Spleen (tissue), 11 donors: Measurements from ENCODE around the gene CUX1. TPM values are rescaled to one million over a fixed set of nuclear protein-coding genes. Genes with fewer than 3 reads are reported as not detected.
"Not testable (repeated sequence)": the region's sequence is repeated elsewhere in the genome, so short reads cannot be mapped to it uniquely, and the experiment has no call there.

ENCODE experiments used
- DNase-seq: peaks from one replicate; pipeline ENCODE4 v3.0.0-alpha.2; 2020
- H3K27ac ChIP-seq, 8 donors: fragments of 200-600 bp; sonication (generic) in 7 of 8; 1 replicate in 4 of 8; 2 replicates in 4 of 8; pipeline versions ENCODE4 v1.5.0 to v1.8.0; 2016 to 2021; ENCODE audit warnings: inconsistent platforms in 4 of 8, mild to moderate bottlenecking in 4 of 8, moderate library complexity in 1 of 8
- H3K27me3 ChIP-seq, 7 donors: fragments of 200-600 bp; sonication (generic) in 6 of 7; replicated peaks in 1 of 7; 1 replicate in 4 of 7; 2 replicates in 3 of 7; pipeline versions ENCODE4 v1.5.0 to v1.8.0; 2016 to 2021; ENCODE audit warnings: inconsistent platforms in 3 of 7, mild to moderate bottlenecking in 1 of 7
- H3K36me3 ChIP-seq, 6 donors: fragments of 200-600 bp; sonication (generic) in 5 of 6; 1 replicate in 4 of 6; 2 replicates in 2 of 6; pipeline versions ENCODE4 v1.5.0 to v1.8.0; 2016 to 2021; ENCODE audit warnings: inconsistent platforms in 2 of 6
- H3K4me1 ChIP-seq, 6 donors: fragments of 200-600 bp; sonication (generic) in 5 of 6; 1 replicate in 3 of 6; 2 replicates in 3 of 6; pipeline versions ENCODE4 v1.5.0 to v1.8.0; 2016 to 2021; ENCODE audit warnings: inconsistent platforms in 3 of 6
- H3K4me3 ChIP-seq, 8 donors: fragments of 200-600 bp; sonication (generic) in 7 of 8; 1 replicate in 4 of 8; 2 replicates in 4 of 8; pipeline versions ENCODE4 v1.5.0 to v1.8.0; 2016 to 2021; ENCODE audit warnings: inconsistent platforms in 4 of 8, mild to moderate bottlenecking in 4 of 8, moderate library complexity in 2 of 8
- H3K9me3 ChIP-seq, 8 donors: fragments of 200-600 bp; sonication (generic) in 7 of 8; 1 replicate in 4 of 8; 2 replicates in 4 of 8; pipeline versions ENCODE4 v1.5.0 to v1.8.0; 2016 to 2021; ENCODE audit warnings: inconsistent platforms in 4 of 8
- POLR2A ChIP-seq, 3 donors: fragments of 450-650 bp; IDR thresholded peaks; one replicate each; pipeline ENCODE4 v1.5.1; 2017; ENCODE audit warnings: antibody characterized with exemption in 3 of 3, mild to moderate bottlenecking in 1 of 3
- POLR2AphosphoS5 ChIP-seq, 3 donors: sonication (generic); formaldehyde crosslinking; IDR thresholded peaks; one replicate each; pipeline ENCODE4 v1.5.1; 2017; ENCODE audit warnings: antibody characterized with exemption in 3 of 3
- WGBS, 5 donors: extraction: QIAGEN DNeasy Blood & Tissue Kit in 3 of 5; methylation state at CpG; one replicate each; pipeline versions ENCODE4 v1.1.5 to v1.1.7; 2013 to 2018; 5-methylcytosine and 5-hydroxymethylcytosine counted together
- intact Hi-C: fragments of 100-400 bp; cut with DNase I; formaldehyde crosslinking; loops from one replicate; pipeline ENCODE4 v1.15.0; 2023; ENCODE audit warnings: low total_unique reads
- polyA plus RNA-seq, 3 donors: library from polyadenylated mRNA; stranded (reverse); fragments of 200-250 nt; gene quantifications; one replicate each; pipeline ENCODE4 v1.2.1, GENCODE V29; 2013
- total RNA-seq, 7 donors: library from RNA; depleted of rRNA in 3 of 7; stranded (reverse); fragments of >200 nt in 3 of 7; fragmentation: NEBNext Ultra II Directional in 4 of 7; extraction: Animal tissue kit (Norgen Biotek cat#: 25700) in 4 of 7; gene quantifications; one replicate each; pipeline versions ENCODE4 v1.1.0 to v1.2.1, GENCODE V29; 2016 to 2021
- TF ChIP-seq, protein P1 (sequence below), 11 experiments: fragments of 200-600 bp in 7 of 11; fragments of 450-650 bp in 4 of 11; sonication (generic) in 4 of 11; IDR thresholded peaks in 8 of 11; conservative IDR thresholded peaks in 3 of 11; 1 replicate in 7 of 11; 2 replicates in 4 of 11; pipeline versions ENCODE4 v1.4.0 to v1.8.0; 2016 to 2021; ENCODE audit warnings: antibody characterized with exemption in 11 of 11, inconsistent platforms in 4 of 11, mild to moderate bottlenecking in 1 of 11
- donor health status: healthy with polysubstance abuse.
- donor health status: DM: no; HTN: no; CAD: no; lungs with moderate emphysema.
- donor health status: DM: no; HTN: no; CAD: no.
- donor health status: Bipolar disorder and iron deficiency.
- donor health status: healthy.
- donor health status: DM: no; HTN: no; CAD: no.
- donor health status: DM: yes; HTN: yes; CAD: no.

CUX1 gene
- total and polyA plus RNA-seq, 10 donors, result 9.1 to 95.8 (median 61.9) TPM

DNA sequence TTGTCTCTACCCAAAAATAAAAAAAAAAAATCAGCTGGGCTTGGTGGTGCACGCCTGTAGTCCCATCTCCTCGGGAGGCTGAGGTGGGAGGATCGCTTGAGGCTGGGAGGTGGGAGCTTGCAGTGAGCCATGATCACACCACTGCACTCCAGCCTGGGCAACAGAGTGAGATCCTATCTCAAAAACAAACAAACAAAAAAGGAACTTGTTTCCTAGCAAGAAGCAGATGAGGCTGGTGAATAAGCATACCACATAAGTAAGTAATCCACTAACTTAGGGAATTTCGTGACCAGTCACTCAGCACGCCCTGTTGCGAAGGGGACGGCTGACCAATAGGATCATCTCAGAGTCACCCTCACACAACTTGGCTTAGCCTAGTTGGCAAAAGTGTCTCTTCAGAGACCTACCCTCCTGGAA lies 64.6 kb downstream of the CUX1 start:
- TF ChIP-seq, protein P1, sequence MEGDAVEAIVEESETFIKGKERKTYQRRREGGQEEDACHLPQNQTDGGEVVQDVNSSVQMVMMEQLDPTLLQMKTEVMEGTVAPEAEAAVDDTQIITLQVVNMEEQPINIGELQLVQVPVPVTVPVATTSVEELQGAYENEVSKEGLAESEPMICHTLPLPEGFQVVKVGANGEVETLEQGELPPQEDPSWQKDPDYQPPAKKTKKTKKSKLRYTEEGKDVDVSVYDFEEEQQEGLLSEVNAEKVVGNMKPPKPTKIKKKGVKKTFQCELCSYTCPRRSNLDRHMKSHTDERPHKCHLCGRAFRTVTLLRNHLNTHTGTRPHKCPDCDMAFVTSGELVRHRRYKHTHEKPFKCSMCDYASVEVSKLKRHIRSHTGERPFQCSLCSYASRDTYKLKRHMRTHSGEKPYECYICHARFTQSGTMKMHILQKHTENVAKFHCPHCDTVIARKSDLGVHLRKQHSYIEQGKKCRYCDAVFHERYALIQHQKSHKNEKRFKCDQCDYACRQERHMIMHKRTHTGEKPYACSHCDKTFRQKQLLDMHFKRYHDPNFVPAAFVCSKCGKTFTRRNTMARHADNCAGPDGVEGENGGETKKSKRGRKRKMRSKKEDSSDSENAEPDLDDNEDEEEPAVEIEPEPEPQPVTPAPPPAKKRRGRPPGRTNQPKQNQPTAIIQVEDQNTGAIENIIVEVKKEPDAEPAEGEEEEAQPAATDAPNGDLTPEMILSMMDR (IDR thresholded peaks at IDR 0.05 in 8 of 11, conservative IDR thresholded peaks at IDR 0.05 in 3 of 11), result no peak
- TF ChIP-seq POLR2AphosphoS5 (IDR thresholded peaks at IDR 0.05) (no peak), POLR2A (IDR thresholded peaks at IDR 0.05) (no peak)
- no peak overlapping the region for H3K4me3 ChIP-seq
- H3K9me3 ChIP-seq, result no peaks in the 10 kb centered on the region
- H3K36me3 ChIP-seq, result no peaks in the 10 kb centered on the region
- intact Hi-C loops, result no loop called here
- peaks cover 22 to 81% (median 57%) of the 10 kb centered on the region in 6 donors for H3K4me1 ChIP-seq
- H3K27me3 ChIP-seq, result no peaks in the 10 kb centered on the region
- peak overlapping the region in 5 of 8 donors; percentile 12 to 79 (median 67) for H3K27ac ChIP-seq
- WGBS, 5 donors, result 84 to 94% (median 92%) methylated on average over 7 of the region's 7 CpGs
- DNase-seq, result no peak

DNA sequence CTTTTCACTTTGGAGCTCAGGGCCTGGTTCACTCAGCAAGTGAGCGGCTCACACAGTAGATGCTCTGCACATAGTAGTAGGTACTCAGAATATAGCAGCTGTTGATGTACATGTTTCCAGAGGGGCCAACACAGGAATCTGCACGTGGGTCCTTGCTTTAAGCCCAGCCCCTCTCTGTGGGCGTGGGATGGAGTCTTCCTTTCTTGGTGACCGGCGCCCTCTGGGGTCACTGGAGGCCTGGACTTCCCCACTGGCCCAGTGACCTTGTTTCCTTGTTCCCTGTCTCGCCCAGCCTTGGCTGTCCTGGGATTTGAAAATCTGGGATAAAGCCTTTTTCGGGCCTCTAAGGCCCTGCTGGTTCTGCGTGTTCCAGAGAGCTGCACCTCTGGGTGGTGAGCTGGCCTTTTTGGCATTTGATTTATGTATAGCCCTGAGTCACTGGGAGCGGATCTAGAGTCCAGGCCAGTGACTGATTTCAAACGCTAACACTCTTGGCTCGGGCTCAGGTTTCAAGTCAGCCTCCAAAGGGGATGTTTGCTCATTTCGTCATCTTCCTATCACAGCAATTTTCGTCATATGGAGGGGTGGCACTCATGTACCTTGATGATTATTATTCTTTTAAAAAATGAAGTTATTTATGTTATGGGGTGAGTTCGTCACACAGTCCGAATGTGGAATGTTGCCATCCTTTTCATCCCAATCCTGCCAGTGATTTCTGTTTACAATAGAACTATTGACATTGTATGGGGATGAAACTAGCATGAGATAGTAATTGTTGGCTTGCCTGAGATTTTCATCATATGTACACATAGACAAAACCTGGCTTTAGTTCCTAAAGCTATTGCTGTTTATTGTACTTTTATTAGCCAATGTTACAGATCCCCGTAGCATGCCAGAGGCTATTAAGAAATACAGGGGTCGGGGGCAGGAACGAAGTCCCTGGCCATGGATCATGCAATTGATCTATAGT lies 65.5 kb downstream of the CUX1 start:
- H3K9me3 ChIP-seq, result no peaks in the 10 kb centered on the region
- DNase-seq, result no peak
- TF ChIP-seq POLR2AphosphoS5 (IDR thresholded peaks at IDR 0.05), result peak; percentile 28 to 52 (median 51)
- no peak for TF ChIP-seq POLR2A (IDR thresholded peaks at IDR 0.05)
- H3K36me3 ChIP-seq, result no peaks in the 10 kb centered on the region
- peaks cover 22 to 84% (median 59%) of the 10 kb centered on the region in 6 donors for H3K4me1 ChIP-seq
- peak overlapping the region in 7 of 8 donors; percentile 12 to 79 (median 42) for H3K27ac ChIP-seq
- WGBS, 5 donors, result 46 to 61% (median 56%) methylated on average over 17 to 18 of the region's 18 CpGs
- no peak overlapping the region for H3K4me3 ChIP-seq
- no peaks in the 10 kb centered on the region for H3K27me3 ChIP-seq
- intact Hi-C loops, result no loop called here

DNA sequence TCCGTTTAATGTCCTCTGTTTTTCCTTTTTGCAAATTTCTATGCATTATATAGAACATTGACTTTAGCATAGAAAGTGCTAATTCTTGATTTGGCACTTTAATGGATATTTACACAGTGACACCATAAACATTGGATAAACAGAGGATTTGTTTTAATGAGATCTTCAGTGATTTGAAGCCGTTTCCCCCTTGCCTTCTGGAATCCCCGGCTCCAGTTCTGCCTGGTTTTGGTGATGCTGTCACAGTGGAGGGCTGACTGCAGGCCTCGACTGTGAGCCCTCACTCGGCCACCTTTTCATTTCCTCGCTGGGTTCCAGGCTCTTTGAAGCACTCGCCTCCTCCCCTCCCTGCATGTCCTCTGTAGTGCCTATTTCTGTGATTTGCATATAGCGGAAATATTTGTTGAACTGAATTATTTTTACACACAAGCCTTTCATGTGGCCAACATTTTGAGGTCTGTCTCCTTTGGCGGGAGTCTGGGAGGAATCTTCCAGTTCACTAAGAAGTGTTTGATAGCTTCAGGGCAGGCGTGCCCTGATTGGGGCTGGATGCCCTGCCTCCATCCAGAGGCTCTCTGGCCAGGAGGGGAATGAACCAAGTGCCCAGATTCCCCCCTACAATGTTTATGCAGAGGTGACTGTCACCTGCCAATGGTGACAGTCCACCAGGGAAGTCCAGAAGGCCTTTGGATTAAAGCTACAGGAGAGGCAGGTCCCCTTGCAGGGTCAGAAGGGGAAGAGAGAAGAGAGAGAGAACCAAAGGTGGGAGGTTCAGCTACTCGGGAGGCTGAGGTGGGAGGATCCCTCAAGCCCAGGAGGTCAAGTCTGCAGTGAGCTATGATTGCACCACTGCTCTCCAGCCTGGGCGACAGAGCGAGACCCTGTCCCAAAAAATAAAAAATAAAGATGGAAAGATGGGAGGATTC lies 67.5 kb downstream of the CUX1 start:
- Histone ChIP-seq H3K27ac (no peak overlapping the region), H3K4me3 (no peak overlapping the region), H3K4me1 (peaks cover 19 to 74% (median 59%) of the 10 kb centered on the region in 6 donors), H3K9me3 (no peaks in the 10 kb centered on the region), H3K27me3 (no peaks in the 10 kb centered on the region), H3K36me3 (no peaks in the 10 kb centered on the region)
- TF ChIP-seq, protein P1 (IDR thresholded peaks at IDR 0.05 in 8 of 11, conservative IDR thresholded peaks at IDR 0.05 in 3 of 11), result no peak
- no peak for TF ChIP-seq POLR2A (IDR thresholded peaks at IDR 0.05)
- TF ChIP-seq POLR2AphosphoS5 (IDR thresholded peaks at IDR 0.05), result no peak
- intact Hi-C loops, result no loop called here
- WGBS, 5 donors, result 58 to 70% (median 67%) methylated on average over 13 of the region's 13 CpGs
- no peak for DNase-seq

DNA sequence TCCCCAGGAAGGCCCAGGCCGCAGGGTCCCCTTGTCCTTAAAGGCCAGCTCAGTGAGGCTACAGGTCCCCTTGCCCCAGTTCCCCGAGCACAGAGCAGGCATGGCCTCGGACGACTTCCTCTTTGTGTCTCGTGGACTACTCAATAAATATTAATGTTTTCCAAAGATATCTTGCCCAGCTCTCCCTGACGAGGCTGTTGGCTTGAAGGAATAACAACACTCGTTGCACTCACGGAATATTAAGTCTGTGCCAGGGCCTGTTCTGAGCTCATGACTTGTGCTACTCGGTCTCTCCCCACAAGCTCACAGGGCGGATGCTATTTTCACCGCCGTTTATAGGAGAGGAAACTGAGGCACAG lies 68.2 kb downstream of the CUX1 start:
- no peaks in the 10 kb centered on the region for H3K27me3 ChIP-seq
- no peak overlapping the region for H3K27ac ChIP-seq
- intact Hi-C loops, result no loop called here
- peaks cover 19 to 67% (median 55%) of the 10 kb centered on the region in 6 donors for H3K4me1 ChIP-seq
- no peaks in the 10 kb centered on the region for H3K36me3 ChIP-seq
- DNase-seq, result no peak
- H3K9me3 ChIP-seq, result no peaks in the 10 kb centered on the region
- TF ChIP-seq, protein P1 (IDR thresholded peaks at IDR 0.05 in 8 of 11, conservative IDR thresholded peaks at IDR 0.05 in 3 of 11), result no peak
- TF ChIP-seq POLR2AphosphoS5 (IDR thresholded peaks at IDR 0.05), result no peak
- TF ChIP-seq POLR2A (IDR thresholded peaks at IDR 0.05), result no peak
- no peak overlapping the region for H3K4me3 ChIP-seq
- 65 to 73% (median 68%) methylated on average over 12 of the region's 12 CpGs for WGBS, 5 donors

DNA sequence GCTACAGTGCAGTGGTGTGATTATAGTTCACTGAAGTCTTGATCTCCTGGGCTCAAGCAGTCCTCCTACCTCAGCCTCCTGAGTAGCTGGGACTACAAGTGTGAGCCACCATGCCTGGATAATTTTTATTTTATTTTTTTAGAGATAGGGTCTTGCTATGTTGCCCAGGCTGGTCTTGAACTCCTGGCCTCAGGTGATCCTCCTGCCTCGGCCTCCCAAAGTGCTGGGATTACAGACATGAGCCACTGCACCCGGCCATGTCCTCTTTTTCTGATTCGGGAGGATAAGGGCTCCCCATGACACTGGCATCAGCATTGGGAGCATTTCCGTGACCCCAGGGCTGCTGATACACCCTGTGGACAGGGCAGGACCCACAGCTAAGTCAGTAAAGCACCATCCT lies 69.9 kb downstream of the CUX1 start:
- H3K4me3 ChIP-seq, H3K9me3 ChIP-seq, H3K27ac ChIP-seq, intact Hi-C loops, H3K36me3 ChIP-seq, H3K27me3 ChIP-seq, DNase-seq: not testable (repeated sequence)
- H3K4me1 ChIP-seq, result peaks cover 16 to 61% (median 41%) of the 10 kb centered on the region in 6 donors
- WGBS, 5 donors, result 92 to 97% (median 96%) methylated on average over 4 of the region's 4 CpGs

DNA sequence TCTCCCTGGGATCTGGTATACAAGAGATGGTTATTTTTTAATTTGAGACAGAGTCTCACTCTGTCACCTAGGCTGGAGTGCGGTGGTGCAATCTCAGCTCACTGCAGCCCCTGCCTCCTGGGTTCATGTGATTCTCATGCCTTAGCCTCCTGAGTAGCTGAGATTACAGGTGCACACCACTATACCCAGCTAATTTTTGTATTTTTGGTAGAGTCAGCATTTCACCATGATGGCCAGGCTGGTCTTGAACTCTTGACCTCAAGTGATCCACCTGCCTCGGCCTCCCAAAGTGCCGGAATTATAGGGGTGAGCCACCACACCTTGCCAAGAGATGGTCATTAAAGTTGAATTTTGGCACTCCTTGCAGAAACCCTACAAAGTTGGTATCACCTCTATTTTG lies 71.1 kb downstream of the CUX1 start:
- intact Hi-C loops, H3K27ac ChIP-seq, H3K27me3 ChIP-seq, DNase-seq, H3K4me3 ChIP-seq, H3K36me3 ChIP-seq, H3K9me3 ChIP-seq: not testable (repeated sequence)
- H3K4me1 ChIP-seq, result peaks cover 5 to 61% (median 33%) of the 10 kb centered on the region in 6 donors
- 82 to 98% (median 95%) methylated on average over 3 of the region's 3 CpGs for WGBS, 5 donors
